HG03342 (cell line): ENCODE measurements around the gene MPPED1.

Source experiments
- ATAC-seq: cut with Tn5 transposase; IDR thresholded peaks from one replicate; pipeline ENCODE4 v1.9.1; 2021; ENCODE audit warnings: mild to moderate bottlenecking, moderate library complexity; ENCODE audit not compliant: unreplicated experiment

MPPED1 gene

DNA sequence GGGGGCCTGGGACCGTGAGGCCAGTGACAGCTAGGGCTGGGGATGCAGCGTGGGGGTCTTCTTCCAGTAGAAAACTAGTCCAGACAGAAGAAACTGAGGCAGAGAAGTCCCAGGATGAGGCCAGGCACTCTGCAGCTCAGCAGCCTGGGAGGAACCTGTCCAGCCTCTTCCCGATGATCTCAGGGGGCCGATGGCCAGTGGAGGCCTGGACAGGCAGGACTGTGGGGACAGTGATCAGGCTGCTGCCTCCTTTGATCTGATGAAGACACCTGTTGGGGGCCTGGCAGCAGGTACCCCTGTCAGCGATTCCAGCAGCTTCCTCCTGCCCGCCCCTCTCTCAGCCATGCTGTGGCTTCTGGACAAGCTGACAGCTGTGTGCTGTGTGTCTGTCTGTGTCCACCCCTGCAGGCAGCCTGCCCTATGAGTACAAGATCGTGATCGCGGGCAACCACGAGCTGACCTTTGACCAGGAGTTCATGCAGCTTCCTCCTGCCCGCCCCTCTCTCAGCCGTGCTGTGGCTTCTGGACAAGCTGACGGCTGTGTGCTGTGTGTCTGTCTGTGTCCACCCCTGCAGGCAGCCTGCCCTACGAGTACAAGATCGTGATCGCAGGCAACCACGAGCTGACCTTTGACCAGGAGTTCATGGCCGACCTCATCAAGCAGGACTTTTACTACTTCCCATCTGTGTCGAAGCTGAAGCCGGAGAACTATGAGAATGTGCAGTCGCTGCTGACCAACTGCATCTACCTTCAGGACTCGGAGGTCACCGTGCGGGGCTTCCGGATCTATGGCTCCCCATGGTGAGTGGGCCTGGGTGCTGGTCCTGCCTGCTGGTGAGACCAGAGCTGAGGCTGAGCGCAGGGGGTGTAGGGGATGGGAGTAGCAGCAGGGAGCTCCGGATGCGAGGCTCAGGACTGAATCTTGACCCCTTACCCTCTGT, 62.6 kb downstream of the MPPED1 start:
- ATAC-seq, result no peak

DNA sequence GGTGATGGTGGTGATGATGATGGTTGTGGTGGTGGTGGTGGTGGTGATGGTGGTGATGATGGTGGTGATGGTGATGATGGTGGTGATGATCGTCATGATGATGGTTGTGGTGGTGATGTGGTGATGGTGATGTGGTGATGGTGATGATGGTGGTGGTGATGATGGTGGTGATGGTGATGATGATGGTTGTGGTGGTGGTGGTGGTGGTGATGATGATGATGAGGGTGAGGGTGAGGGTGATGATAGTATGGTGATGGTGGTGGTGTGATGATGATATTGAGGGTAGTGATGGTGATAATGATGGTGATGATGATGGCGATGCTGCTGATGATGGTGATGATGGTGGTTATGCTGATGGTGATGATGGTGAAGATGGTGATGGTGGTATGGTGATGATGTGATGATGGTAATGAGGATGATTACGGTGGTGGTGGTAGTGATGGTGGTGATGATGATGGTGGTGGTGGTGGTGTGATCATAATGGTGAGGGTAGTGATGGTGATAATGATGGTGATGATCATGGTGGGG, 63.8 kb downstream of the MPPED1 start:
- no peak for ATAC-seq

DNA sequence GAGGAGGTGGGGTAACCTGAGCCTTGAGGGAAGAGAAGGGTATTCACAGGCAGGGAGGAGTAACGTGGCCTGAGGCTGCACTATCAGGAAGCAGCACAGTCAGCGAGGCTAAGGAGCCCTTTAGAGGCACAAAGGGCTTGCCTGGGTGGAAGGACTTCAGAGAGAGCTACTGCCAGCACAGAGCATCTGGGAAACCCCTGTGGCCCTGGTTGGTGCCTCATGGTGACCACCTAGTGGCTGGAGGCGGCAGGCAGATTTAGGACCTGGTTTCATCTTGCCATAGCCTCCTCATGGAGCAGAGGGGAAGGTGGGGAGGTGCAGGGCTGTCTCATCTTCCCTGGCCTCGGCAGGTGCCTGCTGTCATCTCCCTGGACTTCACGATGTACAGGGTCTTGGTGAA, 64.5 kb downstream of the MPPED1 start:
- no peak for ATAC-seq

DNA sequence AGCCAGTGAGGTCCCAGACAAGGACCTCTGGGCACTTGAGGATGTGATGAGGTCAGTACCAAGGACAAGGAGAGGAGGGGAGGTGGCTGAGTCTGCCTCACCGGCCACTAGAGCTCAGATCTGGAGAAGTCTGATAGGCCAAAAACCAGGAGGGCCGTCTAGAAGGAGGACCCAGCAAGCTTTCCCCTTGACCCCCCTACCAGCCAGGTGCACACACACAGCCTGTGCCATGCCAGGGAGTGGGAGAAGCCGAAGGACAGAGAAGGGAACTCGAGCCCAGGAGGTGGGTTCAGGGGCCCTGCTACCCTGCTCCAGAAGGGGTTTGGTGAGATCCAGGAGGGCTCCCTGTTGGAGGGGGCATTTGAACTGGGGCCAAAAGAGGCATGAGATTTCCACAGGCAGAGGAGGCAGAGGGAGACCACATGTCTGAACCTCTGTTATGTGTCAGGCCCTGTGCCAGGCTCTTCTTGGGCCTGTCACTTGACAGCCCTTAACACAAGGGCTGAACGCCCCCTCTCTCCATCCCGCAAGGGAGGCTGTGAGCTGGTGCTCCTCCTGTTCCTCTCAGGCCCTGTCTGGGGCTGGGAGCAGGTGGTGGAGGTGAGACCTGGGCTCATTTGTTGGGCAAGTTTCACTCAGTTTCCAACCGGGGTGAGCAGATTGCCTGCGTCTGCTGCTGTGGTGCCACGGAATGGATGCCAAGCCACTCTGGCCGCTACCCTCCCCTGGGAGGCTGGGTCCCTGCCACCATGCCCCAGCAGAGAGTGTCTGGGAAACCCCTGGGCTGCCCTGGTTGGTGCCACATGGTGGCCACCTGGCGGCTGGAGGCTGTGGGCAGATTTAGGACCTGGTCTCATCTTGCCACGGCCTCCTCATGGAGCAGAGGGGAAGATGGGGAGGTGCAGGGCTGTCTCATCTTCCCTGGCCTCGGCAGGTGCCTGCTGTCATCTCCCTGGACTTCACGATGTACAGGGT, 65.2 kb downstream of the MPPED1 start:
- no peak for ATAC-seq

DNA sequence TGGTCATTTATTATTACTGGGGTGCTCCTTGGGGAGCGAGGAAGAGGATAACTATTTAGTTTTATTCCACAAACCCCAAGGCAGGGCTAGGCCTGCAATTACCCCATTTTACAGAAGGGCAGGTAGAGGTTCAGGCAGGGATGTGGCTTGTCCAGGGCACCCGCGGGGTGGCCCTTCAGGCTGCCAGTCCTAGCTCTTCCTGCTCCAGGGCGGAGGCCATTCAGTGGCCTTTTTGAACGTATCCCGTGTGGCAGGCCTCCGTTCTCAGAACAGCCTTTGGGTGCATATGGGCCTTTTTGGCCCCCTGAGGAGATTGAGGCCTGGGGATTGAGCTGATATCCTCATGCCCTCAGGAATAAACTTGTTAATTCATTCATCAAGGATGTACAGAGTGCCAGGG, 66.2 kb downstream of the MPPED1 start:
- no peak for ATAC-seq

DNA sequence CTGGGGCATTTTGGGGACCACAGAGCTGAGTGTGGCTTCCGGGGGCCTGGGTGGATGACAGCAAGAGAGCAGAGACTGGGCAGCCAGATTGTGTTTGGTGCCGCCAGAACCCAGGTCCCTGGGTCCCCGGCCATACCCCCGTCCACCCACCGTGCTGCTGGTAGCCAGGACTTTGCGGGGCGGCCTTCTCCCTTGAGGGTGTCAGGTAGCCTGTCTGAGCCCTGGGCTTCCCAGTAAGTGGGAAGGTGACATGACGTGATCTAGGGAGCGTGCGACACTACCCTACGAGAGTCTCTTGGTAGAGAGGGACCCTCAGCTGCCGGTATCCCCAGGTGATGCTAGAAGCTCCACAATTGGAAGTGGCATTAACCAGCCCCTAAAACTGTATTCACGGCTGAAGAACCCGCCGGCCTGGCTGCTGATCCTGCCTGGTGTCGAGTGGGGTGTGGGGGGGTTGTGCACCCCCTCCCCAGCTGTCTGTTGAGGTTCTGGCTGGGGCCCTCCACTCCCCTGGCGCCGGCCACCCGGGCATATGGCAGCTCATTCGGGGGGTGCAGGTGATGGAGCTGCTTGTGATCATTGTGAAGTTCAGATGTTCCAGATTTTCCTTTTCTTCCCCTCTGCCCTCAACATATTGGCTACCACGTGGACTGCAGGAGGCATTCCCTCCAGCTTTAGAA, 66.9 kb downstream of the MPPED1 start:
- ATAC-seq, result no peak

DNA sequence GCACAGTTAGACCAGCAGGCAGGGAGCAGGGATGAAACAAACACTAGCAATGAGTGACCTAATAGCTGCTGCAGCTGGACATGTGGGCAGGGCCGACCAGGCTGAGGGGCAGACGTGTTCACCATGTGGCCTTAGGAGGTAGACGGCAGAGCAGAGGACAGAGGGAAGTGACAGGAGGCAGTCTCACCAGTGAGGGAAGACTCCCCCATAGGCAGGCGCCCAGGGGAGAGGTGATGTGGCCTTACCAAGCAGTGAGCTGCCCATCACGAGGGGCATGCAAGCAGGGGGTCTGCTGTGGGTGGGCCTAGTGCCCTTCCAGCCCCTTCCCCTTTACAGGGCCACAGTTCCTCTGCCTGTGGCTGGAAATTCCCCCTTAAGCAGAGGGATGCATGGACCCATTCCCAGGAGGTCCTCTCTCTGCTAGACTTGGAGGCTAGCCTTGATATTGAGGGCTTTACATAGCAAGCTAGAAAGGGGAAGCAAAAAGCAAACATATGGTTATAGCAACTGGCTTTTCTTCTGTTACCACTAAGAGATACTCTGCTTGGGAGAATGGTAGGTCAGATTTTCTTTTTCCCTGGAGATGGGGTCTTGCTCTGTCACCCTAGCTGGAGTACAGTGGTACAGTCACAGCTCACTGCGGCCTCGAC, 67.6 kb downstream of the MPPED1 start:
- ATAC-seq, result no peak

DNA sequence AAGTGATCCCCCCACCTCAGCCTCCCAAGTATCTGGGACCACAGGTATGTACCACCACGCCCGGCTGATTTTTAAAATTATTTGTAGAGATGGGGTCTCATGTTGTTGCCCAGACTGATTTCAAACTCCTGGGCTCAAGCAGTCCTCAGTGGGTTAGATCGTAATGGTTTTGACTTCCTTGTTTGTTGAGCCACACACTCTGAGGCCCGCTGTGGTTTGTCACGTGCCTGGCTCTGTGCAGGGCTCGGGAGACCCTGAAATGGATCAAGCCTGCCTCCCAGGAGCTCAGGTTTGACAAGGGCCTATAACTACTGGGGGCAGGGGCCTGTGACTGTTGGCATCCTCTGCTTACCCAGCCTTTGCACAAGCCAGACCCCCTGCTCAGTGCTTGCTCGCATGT, 68.1 kb downstream of the MPPED1 start:
- ATAC-seq, result no peak

DNA sequence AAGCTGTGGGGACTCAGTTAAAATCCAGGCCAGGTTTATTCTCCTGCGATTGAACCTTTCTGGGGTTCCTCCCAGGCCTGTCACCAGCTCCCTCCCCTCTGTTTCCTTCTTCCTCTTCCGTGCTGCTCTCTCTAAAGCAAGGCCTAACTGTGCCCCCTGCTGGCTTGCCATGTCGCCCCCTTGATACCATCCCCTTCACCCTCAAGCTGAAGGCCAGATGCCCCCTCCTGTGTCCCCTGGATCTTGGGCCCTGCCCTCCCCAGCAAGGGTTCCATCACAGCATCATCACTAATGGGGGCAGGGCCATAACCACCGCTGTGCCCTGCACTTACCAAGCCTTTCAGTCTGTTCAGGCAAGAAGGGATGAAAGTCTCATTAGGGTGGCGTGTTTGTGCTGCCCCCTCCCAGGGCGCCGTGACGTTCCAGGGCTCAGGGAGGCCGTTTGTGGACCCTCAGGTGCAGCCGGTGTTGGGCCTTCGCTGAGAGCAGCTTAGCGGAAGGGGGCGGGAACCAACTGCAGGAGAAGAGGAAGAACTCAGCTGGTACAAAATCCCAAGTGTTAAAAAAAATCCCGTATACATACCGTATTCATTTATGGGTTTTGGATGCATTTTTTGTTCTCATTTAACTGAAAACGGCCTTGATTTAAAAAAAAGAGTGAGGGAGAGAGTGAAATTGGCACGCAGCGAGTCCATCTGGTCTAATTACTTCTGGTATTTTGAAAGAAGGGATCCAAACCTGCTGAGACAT, 69.9 kb downstream of the MPPED1 start:
- no peak for ATAC-seq

DNA sequence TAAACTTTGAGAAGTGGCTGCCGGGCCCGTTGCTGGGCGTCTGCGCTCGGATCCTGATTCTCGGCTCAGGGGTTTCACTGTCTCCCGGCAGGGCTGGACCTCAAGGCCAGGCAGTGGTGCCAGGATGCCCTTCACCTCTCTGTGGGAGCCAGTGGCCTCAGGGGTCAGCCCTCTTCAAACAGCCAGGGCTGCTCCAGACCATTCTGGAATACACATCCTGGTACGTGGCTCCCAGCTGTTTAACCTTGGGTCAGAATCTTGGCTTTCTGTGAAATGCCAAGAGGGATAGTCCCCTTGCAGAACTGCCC, 70.5 kb downstream of the MPPED1 start:
- ATAC-seq, result no peak

DNA sequence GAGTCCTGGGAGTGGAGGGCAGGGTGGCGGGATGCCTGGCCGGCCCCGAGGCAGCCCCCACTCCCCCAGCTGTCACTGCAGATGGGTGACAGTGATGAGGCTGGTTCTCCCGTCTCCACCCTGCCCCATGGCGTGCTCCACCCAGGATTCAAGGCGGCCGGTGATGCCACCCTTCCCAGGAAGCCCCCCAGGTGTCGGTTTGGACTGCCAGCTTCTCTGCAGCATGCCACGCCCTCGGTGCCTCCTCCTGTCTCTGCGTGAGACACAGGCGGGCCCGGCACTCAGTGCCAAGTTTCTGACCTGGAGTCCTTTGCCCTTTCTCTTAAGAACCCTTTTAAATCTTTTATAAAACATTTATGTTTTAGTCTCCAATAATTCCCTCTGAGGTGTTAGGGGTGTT, 71.5 kb downstream of the MPPED1 start:
- no peak for ATAC-seq

DNA sequence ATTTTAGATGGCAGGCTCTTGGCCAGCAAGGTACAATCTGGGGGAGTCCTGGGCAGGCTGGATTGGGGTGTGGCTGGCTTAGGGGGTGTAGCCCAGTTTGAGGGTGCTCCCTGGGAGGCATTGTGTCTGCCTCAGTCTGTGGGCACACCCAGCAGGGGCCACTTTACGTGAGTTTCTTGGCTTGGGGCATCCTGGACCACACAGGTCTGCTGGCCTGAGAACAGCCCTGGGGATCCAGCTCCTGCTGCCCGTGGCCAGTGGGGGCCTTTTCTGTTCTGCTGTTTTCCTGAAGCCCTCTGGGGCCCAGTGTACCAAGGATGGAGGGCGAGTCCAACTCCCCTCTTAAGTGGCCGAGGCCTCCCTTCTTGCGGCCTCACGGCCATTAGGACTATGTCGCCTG, 71.9 kb downstream of the MPPED1 start:
- ATAC-seq, result no peak

DNA sequence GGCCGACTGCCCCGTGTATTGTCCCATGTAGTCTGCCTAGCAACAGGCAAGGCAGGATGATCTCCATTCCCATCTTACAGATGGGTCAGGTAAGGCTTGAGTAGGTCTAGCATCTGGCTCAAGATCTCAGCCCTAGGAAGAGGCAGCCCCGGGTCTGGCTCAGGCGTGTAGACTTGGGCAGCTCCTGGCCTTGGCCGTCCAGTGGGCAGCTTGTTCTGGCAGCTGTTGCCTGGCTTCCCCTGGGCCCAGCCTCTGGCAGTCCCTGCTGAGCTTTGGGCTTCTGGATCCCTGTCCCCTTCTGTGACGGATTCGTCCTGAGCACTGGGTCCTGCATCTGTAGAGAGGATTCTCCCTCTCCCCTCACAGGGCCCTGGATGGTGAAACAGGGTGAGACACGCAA, 72.4 kb downstream of the MPPED1 start:
- no peak for ATAC-seq

DNA sequence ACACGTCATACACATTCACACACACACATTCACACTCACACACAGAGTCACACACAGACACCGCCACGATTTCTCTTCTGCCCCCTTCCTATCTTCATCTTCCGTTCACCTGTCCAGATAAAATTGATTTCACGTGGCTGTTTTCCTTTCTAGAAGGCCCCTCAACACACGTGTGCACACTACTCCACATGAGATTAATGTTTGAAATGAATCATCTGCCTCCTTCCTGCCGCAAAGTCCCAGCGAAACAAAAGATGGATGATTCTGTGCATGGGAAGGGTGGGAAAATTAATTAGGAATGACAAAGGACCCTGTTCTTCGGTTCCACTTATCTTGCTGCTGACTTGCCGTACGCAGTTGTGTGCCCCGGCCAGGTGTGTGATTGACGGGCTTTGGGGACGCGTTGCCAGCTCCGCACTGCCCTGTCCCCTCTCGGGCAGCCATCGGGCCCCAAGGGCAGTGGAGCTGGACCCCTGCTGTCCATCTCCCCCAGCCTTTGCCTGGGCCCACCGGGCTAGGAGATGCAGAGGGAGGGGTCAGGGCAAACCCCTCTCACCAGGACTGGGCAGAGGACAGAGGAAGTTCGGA, 73.8 kb downstream of the MPPED1 start:
- no peak for ATAC-seq

DNA sequence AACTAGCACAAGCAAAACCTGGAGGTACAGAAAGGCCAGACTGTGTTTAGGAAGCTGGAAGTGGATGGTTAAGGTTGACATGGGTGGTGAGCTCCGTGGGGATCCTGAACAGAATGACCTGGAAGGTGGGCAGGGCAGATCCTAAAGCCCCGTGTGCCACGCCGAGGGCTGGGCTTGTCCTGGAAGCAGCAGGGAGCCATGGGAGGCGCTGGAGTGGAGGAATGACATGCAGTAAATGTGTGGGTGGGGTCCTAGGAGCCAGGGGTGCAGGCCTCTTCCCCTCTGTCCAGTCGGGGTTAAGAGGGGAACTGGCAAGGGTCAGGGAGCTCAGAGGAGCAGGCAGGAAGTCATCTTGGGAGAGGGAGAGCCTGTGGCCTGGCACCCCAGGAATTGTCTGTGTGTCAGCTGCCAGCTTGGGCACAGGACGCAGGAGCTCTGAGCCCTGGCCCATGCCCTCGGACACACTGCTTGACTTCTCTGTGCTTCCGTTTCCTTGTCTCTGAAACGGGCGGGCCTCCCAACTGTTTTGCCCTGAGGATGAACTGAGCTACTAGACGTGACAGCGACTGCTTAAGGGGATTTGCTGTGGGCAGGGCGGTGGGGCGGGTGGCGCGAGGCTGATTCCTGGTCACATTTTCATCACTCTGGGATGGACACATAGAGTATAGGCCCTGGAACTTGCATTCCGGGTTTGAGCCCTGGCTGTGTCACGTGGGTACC, 75.7 kb downstream of the MPPED1 start:
- no peak for ATAC-seq

DNA sequence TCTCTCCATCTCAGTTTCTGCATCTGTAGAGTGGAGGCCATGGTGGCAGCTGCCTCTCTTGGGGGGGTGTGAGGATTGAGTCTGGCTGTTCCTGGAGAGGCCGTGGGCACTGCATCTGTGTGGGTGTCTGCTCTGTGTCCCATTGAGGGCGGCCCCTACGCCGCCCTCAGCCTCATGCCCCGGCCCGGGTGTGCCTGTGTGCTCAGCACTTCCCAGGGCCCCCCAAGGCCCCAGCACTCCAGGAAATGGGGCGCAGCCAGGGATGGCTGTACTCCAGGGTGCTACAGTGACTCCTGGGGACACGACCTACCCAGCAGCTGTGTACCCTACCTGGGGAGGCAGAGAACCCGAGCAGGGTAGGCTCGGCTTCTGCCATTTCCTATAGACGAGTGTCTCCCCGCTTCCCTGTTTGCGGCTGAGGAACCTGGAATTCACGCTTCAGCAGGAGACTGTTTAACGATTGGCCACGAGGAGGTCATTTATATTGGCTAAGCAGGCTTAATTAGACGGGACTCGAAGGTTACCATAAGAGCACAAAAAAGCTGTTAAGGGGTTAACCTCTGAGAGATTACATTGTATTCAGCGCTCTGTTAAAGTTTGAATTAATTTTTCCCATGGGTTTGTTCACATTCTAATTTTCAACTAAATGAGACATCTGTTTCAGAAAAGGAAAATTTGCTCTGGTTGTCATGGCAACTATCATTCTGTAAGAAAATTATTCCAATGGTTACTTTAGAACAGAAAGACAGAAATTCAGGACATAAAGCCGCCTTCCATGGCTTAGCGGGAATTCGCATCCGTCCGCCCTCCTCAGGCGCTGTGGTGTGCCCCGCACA, 76.4 kb downstream of the MPPED1 start:
- ATAC-seq, result no peak

DNA sequence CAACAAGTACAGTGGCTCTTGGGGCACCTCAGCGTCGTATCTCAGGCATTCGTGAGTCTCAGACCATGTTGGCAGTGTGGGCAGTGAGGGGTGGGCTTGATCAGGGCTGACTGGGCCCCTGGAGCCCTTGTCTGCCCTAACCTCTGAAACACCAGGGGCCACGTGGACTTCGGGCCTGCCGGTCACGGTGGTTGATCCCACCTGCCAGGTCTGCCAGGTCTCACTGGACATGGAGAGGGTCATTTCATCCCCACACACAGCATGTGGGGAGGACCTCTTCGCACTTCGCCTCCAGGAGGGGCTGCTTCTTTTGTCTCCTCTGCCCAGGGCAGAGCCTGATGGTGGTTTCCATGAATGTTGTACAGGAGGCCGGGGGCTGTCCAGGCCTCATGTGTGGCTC, 77.1 kb downstream of the MPPED1 start:
- ATAC-seq, result no peak

DNA sequence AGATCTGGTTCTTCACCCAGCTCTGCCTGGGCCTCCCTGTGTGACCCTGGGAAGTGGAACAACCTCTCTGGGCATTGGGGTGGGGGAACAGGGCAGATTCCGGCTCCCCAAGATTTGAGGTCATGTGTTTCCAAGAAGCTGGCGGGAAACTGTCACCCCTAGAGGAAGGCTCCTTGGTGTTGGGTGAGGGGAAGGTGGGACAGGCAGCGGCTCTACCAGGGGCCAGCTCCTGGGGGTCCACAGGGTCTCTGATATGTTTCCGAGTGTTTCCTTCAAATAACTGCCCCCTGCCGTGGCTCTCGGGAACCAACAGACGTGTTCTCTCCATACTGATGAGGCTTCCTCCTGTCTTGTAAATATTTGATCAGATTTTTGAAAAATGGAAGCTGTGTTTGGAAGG, 78.5 kb downstream of the MPPED1 start:
- no peak for ATAC-seq
